ENCODE data around the gene PLEKHG4B. TPM values are rescaled to one million over a fixed set of nuclear protein-coding genes. Genes with fewer than 3 reads are reported as not detected.
A peak's percentile ranks its signal among the peaks of the same experiment; 100 is the strongest.

The PLEKHG4B gene
- total RNA-seq, 1 experiment from 2014 or later: 44.3 TPM

DNA sequence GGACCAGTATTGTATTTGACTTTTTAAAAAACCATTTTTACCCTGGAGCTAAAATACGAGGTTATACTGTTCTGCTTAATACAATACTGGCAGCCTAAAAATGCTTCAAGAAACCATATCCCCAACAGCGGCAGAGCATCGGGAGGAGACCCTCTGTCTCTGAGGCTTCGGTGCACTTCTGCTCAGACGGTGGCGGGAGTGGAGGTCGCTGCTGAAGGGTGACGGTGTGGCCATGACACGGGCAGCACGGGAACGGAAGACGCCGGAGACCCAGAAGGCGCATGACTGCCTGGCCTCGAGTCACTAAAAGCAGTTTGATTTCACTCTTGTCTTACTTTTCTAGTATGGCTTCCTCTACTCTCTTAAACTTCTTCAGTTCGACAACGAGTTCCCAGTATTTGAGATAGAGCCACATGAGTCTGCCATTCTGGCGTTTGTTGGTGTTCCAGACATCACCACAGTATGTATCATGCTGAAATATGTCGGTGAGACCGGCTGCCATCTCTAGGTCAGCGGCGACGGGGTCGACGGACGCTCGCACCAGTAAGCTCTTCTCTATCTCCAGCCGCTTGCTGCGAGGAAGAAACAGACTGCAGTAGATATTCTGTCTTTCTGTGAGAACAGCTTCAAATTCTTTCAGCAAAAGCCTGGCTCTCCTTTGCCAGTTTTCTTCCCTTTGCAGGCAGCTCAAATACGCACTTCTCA, 113.2 kb downstream of the PLEKHG4B start:
- no peaks in the 10 kb centered on the region for H3K9me3 Mint-ChIP-seq
- Histone ChIP-seq H2AFZ (ENCODE audit: low read length) (no peak overlapping the region), H3K14ac (ENCODE audit: insufficient read depth, low read length) (no peak overlapping the region), H3K79me1 (ENCODE audit: insufficient read depth, low read depth, low read length, poor library complexity, severe bottlenecking) (peaks cover 15% of the 10 kb centered on the region), H3K56ac (ENCODE audit: insufficient read length, low read depth, low read length) (no peak overlapping the region), H4K20me1 (ENCODE audit: control insufficient read depth, insufficient read depth, insufficient read length) (no peaks in the 10 kb centered on the region), H3K4me2 (ENCODE audit: insufficient read depth, insufficient read length, low read length) (no peak overlapping the region), H4K91ac (ENCODE audit: insufficient read length, low read depth, low read length) (no peak overlapping the region), H3K23ac (ENCODE audit: insufficient read length, low read depth, low read length) (no peak overlapping the region), H3K9ac (ENCODE audit: extremely low read depth, insufficient read length, low read length) (no peak overlapping the region), H2AK5ac (ENCODE audit: insufficient read length, low read length) (no peak overlapping the region), H2BK12ac (ENCODE audit: insufficient read length, low read depth, low read length) (no peak overlapping the region), H2BK15ac (ENCODE audit: low read depth, low read length) (no peak overlapping the region), H3K79me2 (ENCODE audit: insufficient read depth, low read length) (peaks cover 6% of the 10 kb centered on the region), H3T11ph (ENCODE audit: low read length) (no peak overlapping the region), H2BK5ac (ENCODE audit: insufficient read length, low read length) (no peak overlapping the region), H4K8ac (replicated peaks; ENCODE audit: insufficient read length, low read depth, low read length) (no peak overlapping the region), H3K27me3 (ENCODE audit: insufficient read depth, low read length) (no peaks in the 10 kb centered on the region), H3K4me1 (ENCODE audit: insufficient read depth, low read length) (peaks cover 3% of the 10 kb centered on the region; the same call in 1 of the 2 replicates), H3K23me2 (ENCODE audit: insufficient read length, low read depth, low read length, poor library complexity, severe bottlenecking) (no peaks in the 10 kb centered on the region), H3K4ac (ENCODE audit: low read depth, low read length) (no peak overlapping the region), H3K27ac (ENCODE audit: insufficient read length, low read depth, low read length) (no peak overlapping the region), H3K18ac (ENCODE audit: insufficient read length, low read depth, low read length) (no peak overlapping the region), H2BK20ac (ENCODE audit: low read depth, low read length, poor library complexity, severe bottlenecking) (no peak overlapping the region), H3K9me3 (ENCODE audit: control insufficient read depth, low read depth, low read length) (no peaks in the 10 kb centered on the region), H2BK120ac (ENCODE audit: low read depth, low read length, poor library complexity, severe bottlenecking) (no peak overlapping the region), H4K5ac (ENCODE audit: insufficient read length, low read depth, low read length) (no peak overlapping the region)
- no peaks in the 10 kb centered on the region for H3K27me3 Mint-ChIP-seq (ENCODE audit: low read depth)
- TF ChIP-seq, protein P1, sequence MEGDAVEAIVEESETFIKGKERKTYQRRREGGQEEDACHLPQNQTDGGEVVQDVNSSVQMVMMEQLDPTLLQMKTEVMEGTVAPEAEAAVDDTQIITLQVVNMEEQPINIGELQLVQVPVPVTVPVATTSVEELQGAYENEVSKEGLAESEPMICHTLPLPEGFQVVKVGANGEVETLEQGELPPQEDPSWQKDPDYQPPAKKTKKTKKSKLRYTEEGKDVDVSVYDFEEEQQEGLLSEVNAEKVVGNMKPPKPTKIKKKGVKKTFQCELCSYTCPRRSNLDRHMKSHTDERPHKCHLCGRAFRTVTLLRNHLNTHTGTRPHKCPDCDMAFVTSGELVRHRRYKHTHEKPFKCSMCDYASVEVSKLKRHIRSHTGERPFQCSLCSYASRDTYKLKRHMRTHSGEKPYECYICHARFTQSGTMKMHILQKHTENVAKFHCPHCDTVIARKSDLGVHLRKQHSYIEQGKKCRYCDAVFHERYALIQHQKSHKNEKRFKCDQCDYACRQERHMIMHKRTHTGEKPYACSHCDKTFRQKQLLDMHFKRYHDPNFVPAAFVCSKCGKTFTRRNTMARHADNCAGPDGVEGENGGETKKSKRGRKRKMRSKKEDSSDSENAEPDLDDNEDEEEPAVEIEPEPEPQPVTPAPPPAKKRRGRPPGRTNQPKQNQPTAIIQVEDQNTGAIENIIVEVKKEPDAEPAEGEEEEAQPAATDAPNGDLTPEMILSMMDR (conservative IDR thresholded peaks at IDR 0.05): no peak
- no CpG with 5 or more reads among the region's 30 CpGs for WGBS (ENCODE audit: extremely low coverage, insufficient read length, low lambda C conversion rate)
- peaks cover 16 to 26% of the 10 kb centered on the region in 2 experiments for H3K4me1 Mint-ChIP-seq
- no peak overlapping the region for H3K4me3 Mint-ChIP-seq
- H3K36me3 Mint-ChIP-seq (ENCODE audit: insufficient read depth in 1 of 3, low read depth in 3 of 3): peaks cover 4 to 31% (median 27%) of the 10 kb centered on the region in 3 experiments; a peak in 6 of 7 replicates
- H3K27ac Mint-ChIP-seq: peak overlapping the region in 1 of 3 experiments; percentile 57; a peak in 1 of 7 replicates
- DNase-seq: no peak

Measured in H9 (cell line).